ENCODE results near the gene TBC1D3B.
"Not testable (repeated sequence)": the region's sequence is repeated elsewhere in the genome, so short reads cannot be mapped to it uniquely, and the experiment has no call there.

The TBC1D3B gene

DNA sequence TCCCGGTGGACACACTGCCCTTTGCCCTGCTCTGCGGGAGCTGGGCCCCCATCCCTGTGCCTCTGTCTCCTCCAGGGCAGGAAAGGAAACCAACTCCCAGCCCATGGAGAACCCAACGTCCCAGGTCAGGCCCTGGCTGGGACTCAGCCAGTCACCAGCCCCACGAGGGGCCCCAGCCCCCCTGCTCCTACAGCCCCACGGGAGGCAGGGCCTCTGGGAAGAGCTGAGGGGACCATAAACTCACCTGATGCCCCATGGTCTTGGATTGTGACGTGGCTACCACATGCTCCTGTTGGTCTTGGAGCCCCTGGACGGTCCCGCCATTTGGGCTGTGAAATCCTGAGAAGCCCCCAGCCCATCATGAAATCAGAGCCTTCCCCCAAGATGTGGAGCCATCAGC lies 7.6 kb downstream of the TBC1D3B start:
- not testable (repeated sequence) for DNase-seq

GRCh38 chr17:36153895-36154610 lies 22.4 kb downstream of the TBC1D3B start:
- DNase-seq: no peak

DNA sequence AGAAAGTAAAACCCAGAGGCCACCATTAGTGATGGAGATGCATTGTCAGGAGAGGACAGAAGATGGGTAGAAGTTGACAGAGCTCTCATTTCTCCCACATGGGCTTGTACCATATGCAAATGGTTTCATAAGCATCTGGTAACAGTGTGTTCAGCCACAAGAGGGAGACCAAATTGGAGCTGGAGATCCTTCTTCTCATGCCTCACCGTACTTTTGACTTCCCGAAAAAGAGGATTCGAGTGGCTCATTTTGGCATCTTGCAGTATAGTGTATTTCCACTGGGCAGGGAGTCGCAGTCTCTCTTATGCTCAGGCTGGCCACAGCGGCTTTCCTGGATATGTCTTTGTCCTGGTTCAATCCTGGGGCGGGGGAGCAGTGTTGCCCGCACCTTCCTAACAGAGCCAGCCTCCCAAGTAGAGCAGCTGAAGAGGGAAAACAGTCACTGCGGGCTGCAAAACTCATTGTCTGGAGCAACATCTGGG lies 23.8 kb downstream of the TBC1D3B start:
- DNase-seq: no peak

DNA sequence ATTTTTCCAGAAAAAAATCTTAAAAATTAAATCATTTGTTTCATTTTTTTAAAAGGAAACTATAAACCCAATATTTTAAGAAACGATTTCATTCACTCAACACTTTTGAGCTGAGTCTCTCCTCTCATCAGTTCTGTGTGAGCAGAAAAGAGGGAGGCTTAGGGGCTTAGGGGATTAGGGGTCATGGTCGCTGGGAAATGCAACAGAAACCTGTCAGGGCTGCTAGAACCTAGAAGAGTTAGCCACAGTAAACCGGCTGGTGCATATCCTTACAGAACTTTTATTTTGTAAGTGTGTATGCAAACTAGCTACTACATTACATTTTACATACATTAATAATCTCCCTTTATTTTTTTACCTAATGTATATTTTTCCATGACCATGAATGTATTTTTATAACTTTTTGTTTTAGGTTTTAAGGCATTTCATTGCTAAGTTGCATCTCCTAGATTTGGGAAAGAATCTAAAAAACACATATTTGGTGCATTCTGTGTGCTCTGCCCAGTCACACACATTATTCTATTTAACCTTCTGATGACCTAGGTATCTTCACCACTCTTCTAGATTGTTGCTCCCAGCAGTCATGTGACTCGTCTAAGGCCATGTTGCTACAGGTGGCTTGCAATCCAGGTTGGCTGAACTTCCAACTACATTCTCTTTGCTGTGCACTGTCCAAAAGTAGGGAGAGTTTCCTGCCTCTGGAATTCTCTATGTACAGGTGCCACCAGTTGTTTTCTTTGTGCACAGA lies 24.4 kb downstream of the TBC1D3B start:
- no peak for DNase-seq

- no peak for DNase-seq
These were observed 27.1 kb downstream of the TBC1D3B start for GRCh38 chr17:36149296-36149820.

DNA sequence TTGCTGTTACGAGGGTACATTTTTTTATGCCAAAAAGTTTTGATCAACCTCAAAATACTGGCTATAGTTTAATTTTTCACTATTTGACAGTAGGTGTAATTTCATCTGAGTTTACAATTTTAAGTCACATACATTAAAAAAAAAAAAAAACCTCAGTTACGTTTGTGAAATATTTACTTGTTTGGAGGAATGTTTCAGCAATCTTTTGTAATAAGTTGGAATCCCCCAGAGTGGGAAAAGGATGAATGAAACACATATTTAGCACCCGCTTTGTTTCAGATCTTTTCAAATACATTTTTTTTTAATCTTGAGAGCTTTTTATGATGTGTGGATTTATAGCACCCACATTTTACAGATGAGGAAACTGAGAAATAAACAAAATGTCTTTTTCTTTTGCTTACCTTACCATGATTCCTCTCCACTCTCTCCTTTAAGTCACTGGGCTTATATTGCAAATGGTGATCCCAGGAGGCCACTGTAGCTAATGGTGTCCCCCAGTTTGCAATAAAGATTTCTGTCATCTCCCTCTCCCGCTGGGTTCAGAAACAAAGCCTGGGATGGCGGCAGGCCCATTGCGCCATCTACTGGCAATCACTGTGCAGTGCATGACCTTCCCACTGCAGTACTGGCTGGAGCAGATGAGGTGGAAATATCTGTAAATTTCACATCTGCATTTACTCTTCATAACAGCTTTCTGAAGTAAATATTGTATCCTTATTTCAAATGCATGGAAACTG lies 27.7 kb downstream of the TBC1D3B start:
- DNase-seq: peak in 2 of 4 experiments; percentile 19 to 42

DNA sequence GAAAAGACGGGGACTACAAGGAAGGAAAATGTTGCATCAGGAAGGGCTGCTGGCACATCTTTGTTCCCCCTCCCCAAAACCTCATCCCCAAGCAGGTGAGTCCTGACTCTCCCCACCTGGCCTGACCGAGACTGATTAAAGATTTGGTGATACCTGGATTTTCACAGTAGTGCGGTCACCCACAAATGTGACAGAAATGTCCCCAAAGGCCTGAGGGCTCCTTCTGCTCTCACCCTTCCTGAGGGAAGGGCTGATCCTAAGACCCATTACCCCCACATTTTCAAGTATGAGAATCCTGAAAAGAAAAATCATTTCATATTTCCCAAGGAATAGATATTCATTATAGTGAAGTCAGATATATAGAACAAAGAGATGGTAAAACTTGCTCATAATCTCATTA lies 28.8 kb downstream of the TBC1D3B start:
- no peak for DNase-seq

GRCh38 chr17:36144981-36145729 lies 31.3 kb downstream of the TBC1D3B start:
- no peak for DNase-seq

GRCh38 chr17:36144014-36144413 lies 32.4 kb downstream of the TBC1D3B start:
- DNase-seq: no peak

- DNase-seq: no peak
These were observed 33.6 kb downstream of the TBC1D3B start for GRCh38 chr17:36142806-36143205.

DNA sequence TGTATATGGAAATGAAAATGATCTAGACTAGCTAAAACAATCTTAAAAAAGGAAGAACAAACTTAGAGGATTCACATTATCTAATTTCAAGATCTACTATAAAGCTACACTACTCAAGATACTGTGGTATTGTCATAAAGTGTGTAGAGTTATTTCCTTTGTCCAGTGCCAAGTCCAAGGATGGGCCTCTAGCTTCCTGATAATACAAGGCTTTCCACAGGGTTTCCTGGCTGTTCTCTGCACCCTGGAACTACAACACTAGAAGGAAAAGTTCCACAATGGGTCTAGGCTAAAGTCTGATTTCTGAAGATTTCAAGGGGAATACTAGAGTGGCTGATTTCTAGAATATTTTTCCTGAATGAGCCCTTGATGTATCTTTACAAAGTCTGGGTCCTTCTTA lies 34.2 kb downstream of the TBC1D3B start:
- DNase-seq: no peak

- DNase-seq: no peak
These were observed 40.0 kb downstream of the TBC1D3B start for GRCh38 chr17:36136439-36136838.

DNA sequence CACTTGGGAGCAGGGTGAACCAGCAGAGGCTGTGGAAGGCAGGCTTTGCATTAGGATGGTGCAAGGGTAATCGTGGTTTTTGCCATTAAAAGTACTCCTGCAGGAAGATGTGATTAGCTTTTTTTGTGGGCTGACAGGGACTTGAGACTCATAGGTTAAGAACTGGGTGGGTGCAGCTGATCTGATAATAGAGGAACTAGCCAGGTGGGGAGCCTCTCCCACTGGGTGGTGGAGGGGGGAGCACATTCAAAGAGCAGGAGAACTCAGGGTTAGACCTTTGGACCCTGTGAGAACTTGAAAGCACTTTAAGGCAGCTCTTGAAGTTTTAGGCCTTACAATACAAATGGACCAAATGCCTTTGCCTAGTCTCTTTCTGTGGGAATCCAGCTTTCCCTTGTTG lies 40.4 kb downstream of the TBC1D3B start:
- no peak for DNase-seq

- DNase-seq: no peak
These were observed 41.0 kb downstream of the TBC1D3B start for GRCh38 chr17:36135465-36135864.

GRCh38 chr17:36133602-36134236 lies 42.7 kb downstream of the TBC1D3B start:
- DNase-seq: no peak

GRCh38 chr17:36132421-36132831 lies 44.0 kb downstream of the TBC1D3B start:
- no peak for DNase-seq

DNA sequence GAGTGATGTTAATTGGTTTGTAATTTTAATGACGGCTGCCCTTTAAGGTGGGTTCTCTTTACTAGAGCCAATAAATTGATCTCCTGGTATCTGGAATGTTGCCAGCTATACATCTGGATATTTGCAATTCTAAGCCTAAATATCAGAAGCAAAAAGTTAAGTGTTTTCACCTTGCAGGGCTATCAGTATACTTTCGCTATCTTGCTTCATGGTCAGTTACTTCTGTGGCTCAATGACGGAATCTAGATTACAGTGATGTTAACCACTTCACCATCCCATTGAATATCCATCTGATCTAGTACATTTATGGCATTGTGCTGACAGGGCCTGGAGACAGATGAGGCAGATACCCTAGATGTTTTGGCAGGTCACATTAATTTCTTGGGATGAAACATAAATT lies 44.5 kb downstream of the TBC1D3B start:
- DNase-seq: no peak

GRCh38 chr17:36131421-36131820 lies 45.0 kb downstream of the TBC1D3B start:
- no peak for DNase-seq

DNA sequence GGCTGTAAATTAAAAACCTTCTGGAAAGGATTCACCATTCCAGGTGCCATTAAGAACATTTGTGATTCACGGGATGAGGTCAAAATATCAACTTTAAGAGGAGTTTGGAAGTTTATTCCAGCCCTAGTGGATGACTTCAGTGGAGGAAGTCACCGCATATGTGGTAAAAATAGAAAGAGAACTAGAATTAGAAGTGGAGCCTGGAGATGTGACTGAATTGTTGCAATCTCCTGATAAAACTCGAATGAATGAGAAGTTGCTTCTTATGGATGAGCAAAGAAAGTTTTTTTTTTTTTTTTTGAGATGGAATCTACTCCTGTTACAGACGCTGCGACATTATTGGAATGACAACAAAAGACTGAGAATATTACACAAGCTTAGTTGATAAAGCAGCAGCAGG lies 46.1 kb downstream of the TBC1D3B start:
- DNase-seq: no peak

GRCh38 chr17:36129616-36130015 lies 46.8 kb downstream of the TBC1D3B start:
- DNase-seq: no peak

DNA sequence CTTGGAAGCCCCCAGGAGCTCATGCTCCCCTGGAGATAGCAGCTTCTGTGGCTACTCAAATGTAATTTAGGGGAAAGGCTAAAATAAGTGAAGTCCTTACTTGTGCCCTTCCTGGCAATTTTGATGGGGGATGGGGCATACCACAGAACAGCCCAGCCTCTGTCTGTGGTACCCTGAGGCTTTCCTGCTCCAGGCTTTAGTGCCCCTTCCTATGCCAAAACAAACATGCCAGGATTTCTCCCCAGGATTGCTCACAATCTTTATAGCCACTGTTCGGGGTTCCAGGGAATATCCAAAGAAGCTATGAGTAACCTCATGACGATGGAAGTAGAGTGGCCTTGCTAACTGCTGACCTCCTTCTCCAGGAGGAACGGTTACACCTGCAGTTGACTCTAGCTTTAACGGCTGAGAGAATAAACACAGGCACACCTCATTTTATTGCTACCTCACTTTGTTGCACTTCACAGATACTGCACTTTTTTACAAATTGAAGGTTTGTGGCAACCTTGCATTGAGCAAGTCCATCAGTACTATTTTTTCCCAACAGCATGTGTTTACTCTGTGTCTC lies 47.9 kb downstream of the TBC1D3B start:
- no peak for DNase-seq

GRCh38 chr17:36127911-36128310 lies 48.5 kb downstream of the TBC1D3B start:
- DNase-seq: no peak

Measured in activated CD4-positive, CD25-positive, alpha-beta regulatory T cell (primary cell).